Effector memory CD8-positive, alpha-beta T cell (primary cell): ENCODE data around the gene TMEM238L.

Experiments used
- ATAC-seq: fragments of 150-1000 bp; cut with Tn5 transposase; replicated peaks from 2 replicates; pipeline ENCODE4 v1.10.0; 2021; ENCODE audit warnings: mild to moderate bottlenecking, moderate library complexity
- DNase-seq, 3 experiments: peaks; one replicate each; pipeline ENCODE4 v3.0.0; 2021
- H3K27ac Mint-ChIP-seq, 2 donors: one replicate each; pipeline ENCODE4 v1.8.0; 2022; ENCODE audit warnings: mild to moderate bottlenecking in 2 of 2, mixed read lengths in 2 of 2, moderate library complexity in 2 of 2
- H3K27me3 Mint-ChIP-seq, 2 donors: one replicate each; pipeline ENCODE4 v1.8.0; 2022; ENCODE audit warnings: mixed read lengths in 2 of 2
- H3K36me3 Mint-ChIP-seq: one replicate; pipeline ENCODE4 v1.8.0; 2022; ENCODE audit warnings: mild to moderate bottlenecking, moderate library complexity, mixed read lengths; ENCODE audit not compliant: insufficient read depth
- H3K4me1 Mint-ChIP-seq, 2 donors: one replicate each; pipeline ENCODE4 v1.8.0; 2022; ENCODE audit warnings: low read depth in 2 of 2, mixed read lengths in 2 of 2
- H3K4me3 Mint-ChIP-seq, 2 donors: one replicate each; pipeline ENCODE4 v1.8.0; 2022; ENCODE audit warnings: mild to moderate bottlenecking in 2 of 2, mixed read lengths in 2 of 2, moderate library complexity in 2 of 2
- H3K9me3 Mint-ChIP-seq, 2 donors: one replicate each; pipeline ENCODE4 v1.8.0; 2022; ENCODE audit warnings: mixed read lengths in 2 of 2

TMEM238L gene

DNA sequence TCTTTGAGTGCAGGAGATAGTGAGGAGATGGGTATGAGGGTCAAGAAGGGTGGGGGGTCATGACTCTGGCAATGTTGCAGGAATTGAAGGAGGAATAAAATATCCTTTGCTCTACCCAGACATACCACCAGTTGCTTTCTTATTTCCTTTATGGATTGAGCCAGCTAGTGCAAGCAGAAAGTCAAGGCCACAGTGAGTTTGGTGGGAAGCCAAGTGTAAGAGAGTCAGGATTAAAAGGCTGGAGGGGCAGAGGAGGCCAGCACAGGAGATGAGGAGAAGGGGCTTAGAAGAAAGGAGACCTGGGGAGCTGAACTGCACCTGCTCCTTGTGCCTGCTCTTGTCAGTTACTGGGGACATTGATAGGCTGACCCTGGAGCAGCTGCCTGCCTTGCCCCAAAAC, 17.9 kb upstream of the TMEM238L start:
- Mint-ChIP-seq H3K9me3 (no peaks in the 10 kb centered on the region), H3K27me3 (peaks cover 24 to 70% of the 10 kb centered on the region in 2 donors), H3K27ac (no peak overlapping the region), H3K4me1 (no peaks in the 10 kb centered on the region), H3K36me3 (no peaks in the 10 kb centered on the region), H3K4me3 (no peak overlapping the region)
- DNase-seq (no peak), ATAC-seq (no peak)

DNA sequence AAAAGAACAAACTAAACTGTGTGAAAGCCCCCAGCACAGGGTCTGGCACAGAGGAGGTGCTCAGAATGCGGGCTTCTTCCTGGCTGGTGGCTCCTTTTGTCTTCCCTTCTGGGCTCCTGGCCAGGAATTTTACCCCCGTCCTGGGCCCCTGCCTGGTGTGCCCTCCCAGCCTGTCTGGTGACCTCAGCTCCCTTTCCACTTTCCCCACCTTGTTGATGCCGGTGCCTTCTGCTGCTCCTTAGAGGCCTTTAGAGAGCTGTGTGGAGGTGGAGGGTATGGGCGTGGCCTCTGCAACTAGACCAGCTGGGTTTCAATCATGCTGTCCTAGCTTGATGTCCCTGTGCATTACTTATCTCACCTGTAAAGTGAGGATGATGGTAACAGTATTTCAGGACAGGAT, 17.2 kb upstream of the TMEM238L start:
- no peak overlapping the region for H3K27ac Mint-ChIP-seq
- H3K4me3 Mint-ChIP-seq, result no peak overlapping the region
- no peaks in the 10 kb centered on the region for H3K4me1 Mint-ChIP-seq
- DNase-seq (no peak), ATAC-seq (no peak)
- no peaks in the 10 kb centered on the region for H3K36me3 Mint-ChIP-seq
- H3K9me3 Mint-ChIP-seq, result no peaks in the 10 kb centered on the region
- peaks cover 24 to 76% of the 10 kb centered on the region in 2 donors for H3K27me3 Mint-ChIP-seq

DNA sequence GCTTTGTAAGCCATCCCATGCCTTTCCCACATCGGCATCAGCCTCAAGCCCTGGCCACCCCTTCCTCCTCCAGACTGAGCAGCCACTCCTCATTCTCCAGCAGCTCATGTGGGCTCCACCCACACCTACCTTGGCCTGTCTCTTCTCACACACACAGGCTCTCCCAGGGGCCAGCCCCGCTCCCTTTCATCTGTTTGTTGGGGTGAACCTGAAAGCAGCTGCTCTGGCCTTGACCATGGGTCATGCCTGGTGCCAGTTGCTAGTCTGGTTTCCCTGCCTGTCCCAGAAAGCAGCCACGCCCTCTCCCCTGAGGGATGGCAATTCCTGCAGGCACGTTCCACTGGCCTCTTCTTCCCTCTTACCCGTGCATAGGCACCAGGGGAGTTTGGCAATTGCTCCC, 11.4 kb upstream of the TMEM238L start:
- no peak overlapping the region for H3K27ac Mint-ChIP-seq
- DNase-seq (no peak), ATAC-seq (no peak)
- H3K36me3 Mint-ChIP-seq, result peaks cover 2% of the 10 kb centered on the region
- no peaks in the 10 kb centered on the region for H3K9me3 Mint-ChIP-seq
- H3K4me3 Mint-ChIP-seq, result no peak overlapping the region
- no peaks in the 10 kb centered on the region for H3K4me1 Mint-ChIP-seq
- H3K27me3 Mint-ChIP-seq, result peaks cover 34 to 76% of the 10 kb centered on the region in 2 donors

DNA sequence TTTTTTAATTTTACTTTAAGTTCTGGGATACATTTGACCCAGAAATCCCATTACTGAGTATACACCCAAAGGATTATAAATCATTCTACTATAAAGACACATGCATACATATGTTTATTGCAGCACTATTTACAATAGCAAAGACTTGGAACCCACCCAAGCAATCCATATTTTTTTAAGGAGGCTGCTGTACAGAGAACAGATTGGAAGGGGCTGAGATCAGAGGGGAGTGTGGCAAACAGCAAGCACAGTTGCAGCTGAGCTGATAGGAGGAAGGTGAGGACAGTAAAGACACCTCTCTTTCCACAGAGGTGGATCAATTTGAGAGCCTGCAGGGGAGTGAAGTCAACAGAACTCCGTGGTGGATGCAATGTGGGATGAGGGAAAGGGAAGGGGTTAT, 10.2 kb upstream of the TMEM238L start:
- peaks cover 2% of the 10 kb centered on the region for H3K36me3 Mint-ChIP-seq
- DNase-seq, result no peak
- H3K27me3 Mint-ChIP-seq, result peaks cover 28 to 64% of the 10 kb centered on the region in 2 donors
- H3K9me3 Mint-ChIP-seq, result no peaks in the 10 kb centered on the region
- ATAC-seq, result no peak
- H3K4me1 Mint-ChIP-seq, result no peaks in the 10 kb centered on the region
- no peak overlapping the region for H3K27ac Mint-ChIP-seq
- no peak overlapping the region for H3K4me3 Mint-ChIP-seq

DNA sequence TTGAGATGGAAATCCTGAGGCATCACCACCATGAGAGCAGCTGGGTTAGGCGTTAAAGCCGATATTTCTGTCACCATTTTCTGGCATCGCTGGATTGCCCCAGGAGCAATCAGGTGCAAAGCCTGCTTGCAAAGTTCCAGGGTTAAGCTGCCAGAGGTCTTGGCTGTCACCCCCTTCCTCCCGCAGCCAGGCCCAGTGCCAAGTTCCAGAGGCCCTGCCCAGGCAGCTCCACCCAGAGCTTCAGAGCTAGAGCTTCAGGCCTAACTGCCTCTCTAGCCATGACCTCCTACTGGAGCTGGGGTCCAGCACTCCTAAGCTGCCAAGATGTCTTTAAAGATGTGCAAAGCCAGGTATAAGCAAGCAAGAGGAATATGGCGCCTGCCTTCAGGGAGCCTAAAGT, 8.8 kb upstream of the TMEM238L start:
- Mint-ChIP-seq H3K4me1 (no peaks in the 10 kb centered on the region), H3K27ac (no peak overlapping the region), H3K27me3 (peaks cover 23 to 50% of the 10 kb centered on the region in 2 donors), H3K4me3 (no peak overlapping the region), H3K9me3 (no peaks in the 10 kb centered on the region), H3K36me3 (peaks cover 2% of the 10 kb centered on the region)
- ATAC-seq, result no peak
- DNase-seq, result no peak

DNA sequence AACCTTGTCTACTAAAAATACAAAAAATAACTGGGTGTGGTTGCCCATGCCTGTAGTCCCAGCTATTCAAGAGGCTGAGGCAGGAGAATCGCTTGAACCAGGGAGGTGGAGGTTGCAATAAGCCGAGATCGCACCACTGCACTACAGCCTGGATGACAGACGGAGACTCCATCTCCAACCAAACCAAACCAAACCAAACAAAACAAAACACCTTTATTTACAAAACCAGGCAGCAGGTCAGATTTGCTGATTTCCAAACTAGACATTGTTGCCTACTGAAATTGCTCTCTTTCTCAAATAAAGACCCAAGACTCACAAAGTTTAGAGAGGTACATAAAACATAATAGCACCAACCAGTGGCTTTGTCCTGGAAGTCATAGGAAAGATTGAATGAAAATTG, 5.7 kb upstream of the TMEM238L start:
- Mint-ChIP-seq H3K36me3 (peaks cover 2% of the 10 kb centered on the region), H3K4me1 (no peaks in the 10 kb centered on the region), H3K9me3 (no peaks in the 10 kb centered on the region), H3K27ac (no peak overlapping the region), H3K27me3 (peaks cover 15 to 29% of the 10 kb centered on the region in 2 donors), H3K4me3 (no peak overlapping the region)
- DNase-seq, result no peak
- no peak for ATAC-seq

DNA sequence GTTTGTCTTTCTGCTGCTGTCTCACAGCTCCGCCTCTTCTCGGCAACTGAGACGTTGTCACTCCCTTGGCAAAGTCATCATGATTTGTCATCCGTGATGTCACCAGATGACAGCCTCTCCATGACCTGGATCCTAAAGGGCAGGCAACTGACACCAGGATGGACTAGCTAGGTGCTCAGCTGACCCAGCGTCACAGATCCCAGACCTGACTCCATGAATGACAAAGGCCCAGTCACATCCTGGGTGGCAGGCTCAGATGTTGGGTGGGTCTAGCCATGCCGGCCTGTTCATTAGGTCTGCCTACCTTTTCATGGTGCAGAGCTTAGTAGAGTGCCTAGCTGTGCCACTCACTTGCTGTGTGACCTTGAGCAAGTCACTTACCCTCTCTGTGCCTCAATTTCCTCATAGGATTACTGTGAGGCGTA, 3.8 kb upstream of the TMEM238L start:
- no peaks in the 10 kb centered on the region for H3K9me3 Mint-ChIP-seq
- no peak overlapping the region for H3K4me3 Mint-ChIP-seq
- DNase-seq (no peak), ATAC-seq (no peak)
- H3K27ac Mint-ChIP-seq, result no peak overlapping the region
- no peaks in the 10 kb centered on the region for H3K4me1 Mint-ChIP-seq
- peaks cover 11 to 29% of the 10 kb centered on the region in 2 donors for H3K27me3 Mint-ChIP-seq
- no peaks in the 10 kb centered on the region for H3K36me3 Mint-ChIP-seq

DNA sequence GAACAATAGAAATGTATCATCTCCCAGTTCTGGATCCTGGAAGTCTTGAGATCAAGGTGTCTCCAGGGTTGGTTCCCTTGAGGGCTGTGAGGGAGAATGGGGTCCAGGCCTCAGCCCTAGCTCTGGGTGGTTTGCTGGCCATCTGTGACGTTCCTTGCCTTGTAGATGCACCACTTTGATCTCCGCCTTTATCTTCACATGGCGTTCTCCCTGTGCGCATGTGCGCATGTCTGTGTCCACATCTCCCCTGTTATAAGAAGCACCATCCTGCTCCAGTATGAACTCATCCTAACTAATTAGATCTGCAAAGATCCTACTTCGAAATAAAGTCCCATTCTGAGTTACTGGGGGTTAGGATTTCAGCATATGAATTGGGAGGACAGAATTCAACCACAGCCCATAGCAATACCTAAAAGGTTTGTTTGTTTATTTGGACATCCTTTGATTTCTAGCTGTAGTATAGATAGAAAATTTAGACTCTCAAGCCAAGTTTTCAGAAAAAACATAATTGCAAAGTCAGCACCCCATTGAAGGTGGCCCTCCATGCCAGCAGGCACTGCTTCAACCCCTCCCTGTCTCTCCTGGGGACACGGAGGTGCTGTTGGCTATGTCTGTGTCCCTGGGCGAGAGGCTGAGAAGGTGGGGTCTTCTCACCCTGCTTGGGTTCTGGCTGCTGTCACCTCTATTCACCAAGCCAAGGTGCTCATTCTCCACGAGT, 2.8 kb upstream of the TMEM238L start:
- no peaks in the 10 kb centered on the region for H3K4me1 Mint-ChIP-seq
- H3K27ac Mint-ChIP-seq, result no peak overlapping the region
- ATAC-seq, result no peak
- H3K36me3 Mint-ChIP-seq, result no peaks in the 10 kb centered on the region
- H3K27me3 Mint-ChIP-seq, result peaks cover 10 to 26% of the 10 kb centered on the region in 2 donors
- no peaks in the 10 kb centered on the region for H3K9me3 Mint-ChIP-seq
- no peak overlapping the region for H3K4me3 Mint-ChIP-seq
- no peak for DNase-seq

DNA sequence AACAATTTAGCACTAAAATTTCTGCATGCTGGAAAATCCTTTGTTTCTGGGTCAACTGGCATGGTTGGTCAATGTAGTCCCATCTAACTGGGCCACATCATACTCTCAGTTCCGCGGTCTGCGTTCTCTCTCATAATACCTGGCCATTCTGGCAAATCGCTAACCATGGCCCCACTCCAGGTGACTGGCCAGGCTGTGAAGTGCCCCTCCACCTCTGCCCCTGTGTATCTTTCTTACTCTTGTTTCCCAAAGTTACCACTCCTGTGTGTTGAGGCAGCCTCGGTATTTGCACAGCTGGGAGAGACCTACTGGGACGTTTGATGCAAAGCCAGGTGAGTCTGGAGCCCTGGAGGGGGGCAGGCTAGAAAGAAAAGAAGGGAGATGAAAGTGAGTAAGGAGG, 2.0 kb upstream of the TMEM238L start:
- Mint-ChIP-seq H3K36me3 (no peaks in the 10 kb centered on the region), H3K4me3 (no peak overlapping the region), H3K9me3 (no peaks in the 10 kb centered on the region), H3K27me3 (peaks cover 16 to 26% of the 10 kb centered on the region in 2 donors), H3K4me1 (no peaks in the 10 kb centered on the region), H3K27ac (no peak overlapping the region)
- DNase-seq, result no peak
- ATAC-seq, result no peak

DNA sequence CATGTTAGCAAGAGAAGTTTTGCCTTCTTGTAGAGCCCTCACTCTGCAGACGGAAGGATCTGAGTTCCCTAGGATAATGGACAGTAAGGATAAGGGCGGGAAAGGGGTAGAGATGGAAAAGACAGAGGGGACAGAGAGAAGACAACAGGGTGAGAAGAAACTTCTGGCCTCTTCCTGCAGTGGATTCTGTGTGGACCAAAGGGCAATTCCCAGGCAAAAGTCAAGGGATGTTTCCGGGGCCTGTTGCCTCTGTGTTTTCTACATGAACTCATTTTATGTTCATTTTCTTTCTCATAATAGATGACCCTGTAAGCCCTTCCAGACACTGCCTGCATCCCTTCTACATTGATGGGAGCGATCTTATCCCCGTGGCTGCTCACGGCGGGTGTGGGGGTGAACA, 647 bp upstream of the TMEM238L start:
- DNase-seq, result no peak
- Mint-ChIP-seq H3K27me3 (peaks cover 16 to 26% of the 10 kb centered on the region in 2 donors), H3K4me1 (no peaks in the 10 kb centered on the region), H3K4me3 (no peak overlapping the region), H3K9me3 (no peaks in the 10 kb centered on the region), H3K27ac (no peak overlapping the region), H3K36me3 (no peaks in the 10 kb centered on the region)
- ATAC-seq, result no peak

DNA sequence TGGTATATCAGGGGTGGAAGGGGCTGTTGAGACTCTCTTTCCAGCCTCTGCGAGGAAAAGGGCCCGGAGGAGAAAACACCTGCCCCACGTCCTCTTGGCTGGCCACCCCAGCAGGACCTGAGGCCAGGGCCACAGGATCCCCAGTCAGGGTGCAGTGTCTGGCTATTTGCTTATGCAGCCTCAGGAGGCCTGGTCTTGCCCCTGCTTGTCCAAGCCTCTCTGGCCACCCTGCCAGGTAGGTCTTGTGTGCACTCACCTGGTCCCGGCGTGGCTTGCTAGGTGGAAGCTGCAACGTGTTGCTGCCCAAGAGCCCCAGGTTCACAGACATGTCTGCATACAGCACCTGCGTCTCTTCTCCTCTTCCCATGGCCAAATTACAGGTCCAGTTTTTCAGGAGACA, 549 bp downstream of the TMEM238L start:
- ATAC-seq (no peak), DNase-seq (no peak)
- H3K9me3 Mint-ChIP-seq, result no peaks in the 10 kb centered on the region

DNA sequence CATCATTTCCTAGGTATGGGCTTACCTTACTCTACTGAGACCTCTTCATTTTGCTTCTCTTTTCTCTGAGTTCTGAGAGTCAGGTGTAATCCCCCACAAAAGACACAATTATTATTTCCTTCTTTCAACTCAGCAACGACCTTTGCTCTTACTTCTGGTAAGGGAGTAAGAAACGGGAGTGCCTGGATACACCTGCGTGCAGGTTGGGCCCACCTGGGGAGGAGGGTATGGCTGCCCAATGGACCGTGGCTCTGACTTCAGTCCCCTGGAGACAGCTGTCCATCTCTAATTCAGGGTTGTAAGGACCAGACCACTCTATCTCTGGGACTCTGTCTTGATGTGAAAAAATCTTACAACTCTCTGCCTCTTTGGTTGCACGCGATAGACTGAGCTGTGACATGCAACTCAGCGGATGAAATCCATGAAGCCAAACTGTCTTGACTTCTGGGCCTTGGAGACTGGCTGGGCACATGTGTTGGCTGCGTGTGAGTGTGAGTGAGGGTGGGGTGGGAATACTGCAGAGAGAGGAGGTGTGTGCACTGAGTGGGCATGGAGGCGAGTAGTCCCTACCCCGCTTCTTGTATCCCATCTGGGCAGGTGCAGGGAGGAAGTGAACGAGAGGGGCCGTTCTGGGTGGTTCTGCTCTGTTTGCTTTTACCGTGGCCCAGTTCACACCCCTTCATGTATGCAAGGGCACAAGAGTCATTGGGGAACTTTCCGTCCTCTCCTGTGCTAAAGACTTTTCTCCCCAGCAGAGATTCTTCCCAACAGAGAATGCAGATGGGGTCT, 1.2 kb downstream of the TMEM238L start:
- H3K36me3 Mint-ChIP-seq, result no peaks in the 10 kb centered on the region
- ATAC-seq (no peak), DNase-seq (no peak)
- no peaks in the 10 kb centered on the region for H3K4me1 Mint-ChIP-seq
- H3K4me3 Mint-ChIP-seq, result no peak overlapping the region
- H3K27me3 Mint-ChIP-seq, result peaks cover 16 to 26% of the 10 kb centered on the region in 2 donors
- H3K27ac Mint-ChIP-seq, result no peak overlapping the region
- no peaks in the 10 kb centered on the region for H3K9me3 Mint-ChIP-seq

More for the DNA sequence above, 549 bp downstream of the TMEM238L start:
- Mint-ChIP-seq H3K4me3 (no peak overlapping the region), H3K27me3 (peaks cover 16 to 26% of the 10 kb centered on the region in 2 donors), H3K27ac (no peak overlapping the region), H3K4me1 (no peaks in the 10 kb centered on the region), H3K36me3 (no peaks in the 10 kb centered on the region)

DNA sequence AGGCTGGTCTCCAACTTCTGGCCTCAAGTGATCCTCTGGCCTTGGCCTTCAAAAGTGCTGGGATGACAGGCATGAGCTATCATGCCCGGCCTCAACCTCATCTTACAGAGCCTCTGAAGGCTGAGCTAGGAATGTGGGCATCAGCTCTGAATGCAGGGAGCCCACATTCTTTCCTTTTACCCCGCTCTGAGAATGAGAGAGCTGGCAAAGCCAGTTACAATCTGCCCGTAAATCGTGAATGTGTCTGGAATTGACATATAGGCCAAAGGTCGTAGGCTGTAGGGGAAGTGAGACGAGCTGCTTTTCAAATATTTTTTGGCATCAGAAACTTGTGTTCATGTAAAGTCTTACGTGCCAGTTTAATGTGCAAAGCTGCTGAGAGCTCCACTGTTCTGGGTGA, 4.5 kb downstream of the TMEM238L start:
- ATAC-seq, result no peak
- no peak overlapping the region for H3K4me3 Mint-ChIP-seq
- peaks cover 16 to 21% of the 10 kb centered on the region in 2 donors for H3K27me3 Mint-ChIP-seq
- no peaks in the 10 kb centered on the region for H3K36me3 Mint-ChIP-seq
- no peaks in the 10 kb centered on the region for H3K9me3 Mint-ChIP-seq
- DNase-seq, result no peak
- no peaks in the 10 kb centered on the region for H3K4me1 Mint-ChIP-seq
- H3K27ac Mint-ChIP-seq, result no peak overlapping the region

DNA sequence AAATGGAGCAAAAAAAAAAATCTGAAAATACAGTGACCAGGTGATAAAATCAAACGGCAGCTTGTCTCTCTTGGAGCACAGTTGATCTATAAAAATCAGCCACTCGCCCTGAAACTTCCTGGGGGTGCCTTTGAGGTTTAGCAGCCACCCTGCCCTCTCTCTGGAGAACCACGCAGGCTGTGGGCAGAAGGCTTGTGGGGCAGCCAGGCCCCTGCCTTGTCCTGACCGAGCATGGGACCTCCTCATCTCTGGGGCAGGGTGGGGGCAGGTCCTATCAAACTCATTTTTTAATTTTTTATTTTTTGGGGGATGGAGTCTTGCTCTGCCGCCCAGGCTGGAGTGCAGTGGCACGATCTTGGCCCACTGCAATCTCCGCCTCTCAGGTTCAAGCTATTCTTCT, 5.0 kb downstream of the TMEM238L start:
- peaks cover 16% of the 10 kb centered on the region in 2 donors for H3K27me3 Mint-ChIP-seq
- H3K9me3 Mint-ChIP-seq, result no peaks in the 10 kb centered on the region
- DNase-seq (no peak), ATAC-seq (no peak)
- H3K27ac Mint-ChIP-seq, result no peak overlapping the region
- no peak overlapping the region for H3K4me3 Mint-ChIP-seq
- H3K4me1 Mint-ChIP-seq, result no peaks in the 10 kb centered on the region
- no peaks in the 10 kb centered on the region for H3K36me3 Mint-ChIP-seq
